ENCODE data around the gene GP1BA. TPM values are rescaled to one million over a fixed set of nuclear protein-coding genes. Genes with fewer than 3 reads are reported as not detected.

Gene GP1BA
- total and polyA plus RNA-seq, 10 of the 15 experiments (the other 5 are each of a cell fraction or from before 2014, with no cell fraction given), result 0.04 to 0.67 (median 0.28) TPM; not detected in 1

- TF ChIP-seq KAT2A (conservative IDR thresholded peaks at IDR 0.05; ENCODE audit: control insufficient read depth, low read depth, low read length), result no peak
- no peak for TF ChIP-seq IKZF2 (IDR thresholded peaks at IDR 0.05)
- TF ChIP-seq ZNF217 (IDR thresholded peaks at IDR 0.05), result no peak
- TF ChIP-seq ELK1 (IDR thresholded peaks at IDR 0.05; ENCODE audit: low read depth, low read length), result 0 out of 2 replicates have a peak, but pooled peaks have one; percentile 58
- peak; percentile 42; the same call in 1 of the 2 replicates for TF ChIP-seq HDGF (IDR thresholded peaks at IDR 0.05)
- no peak for TF ChIP-seq TAF1 (IDR thresholded peaks at IDR 0.05; ENCODE audit: borderline replicate concordance, low read depth, low read length)
- no peak; the same call in 1 of the 2 replicates for TF ChIP-seq POLR2A (IDR thresholded peaks at IDR 0.05; ENCODE audit: low read depth, low read length)
Measured at GRCh38 chr17:4980644-4981216, 48.7 kb downstream of the GP1BA start (continued).

GRCh38 chr17:4982305-4982704, 50.2 kb downstream of the GP1BA start:
- TF ChIP-seq REST (IDR thresholded peaks at IDR 0.05; ENCODE audit: low read depth, low read length) (no peak), EZH2 (IDR thresholded peaks at IDR 0.05; ENCODE audit: borderline replicate concordance, control insufficient read depth, low read depth, low read length) (no peak), CUX1 (IDR thresholded peaks at IDR 0.05; ENCODE audit: insufficient replicate concordance, low read depth, low read length) (no peak), ESRRA (IDR thresholded peaks at IDR 0.05; ENCODE audit: low read length) (no peak), DPF2 (IDR thresholded peaks at IDR 0.05) (no peak)
- FAIRE-seq, result no peak
- no peak overlapping the region for H3K4me2 ChIP-seq (ENCODE audit: control insufficient read depth, insufficient read depth)
- WGBS (ENCODE audit: insufficient coverage, insufficient replicate concordance, low lambda C conversion rate, missing lambda C conversion rate), result 81% methylated on average over 5 of the region's 5 CpGs
- intact Hi-C loops (cut with micrococcal nuclease; ENCODE audit: unreplicated experiment), result no loop called here
- ChIA-PET RAD21 (ENCODE audit: unreplicated experiment) (no interaction called here), SMC1A (ENCODE audit: uncharacterized antibody, unreplicated experiment) (no interaction called here), POLR2A (no interaction called here), CTCF (interaction anchor here (0.9 to 1.5 kb wide), 3 partner anchors 12 to 81 kb away, joined by 4 to 6 read pairs (median 4); no protein-coding TSS in a partner anchor)
- in situ Hi-C loops (cut with MboI), result loop anchor here (5.0 kb wide), 1 partner anchor 85 kb away; no protein-coding TSS in a partner anchor
- peaks cover 11% of the 10 kb centered on the region for H3K79me2 ChIP-seq (ENCODE audit: control insufficient read depth, insufficient read depth, low read length)
- no peaks in the 10 kb centered on the region for H4K20me1 ChIP-seq (ENCODE audit: control insufficient read depth, insufficient read depth)
- no peaks in the 10 kb centered on the region for H3K9me3 ChIP-seq (replicated peaks; ENCODE audit: control insufficient read depth, insufficient read depth, low read length)
- H3K27ac ChIP-seq (ENCODE audit: control insufficient read depth, insufficient read depth), result no peak overlapping the region
- no TSS peak for BruUV-seq (replicated peaks)
- no peaks in the 10 kb centered on the region for H3K27me3 ChIP-seq (replicated peaks in 1 of 2; ENCODE audit: control insufficient read depth in 2 of 2, insufficient read depth in 2 of 2, low read length in 1 of 2)
- H3K4me1 ChIP-seq (ENCODE audit: control insufficient read depth, insufficient read depth, low read length), result peaks cover 17% of the 10 kb centered on the region
- no peak overlapping the region for H3K9ac ChIP-seq (ENCODE audit: control insufficient read depth, insufficient read depth, low read length)
- no peak for DNase-seq (ENCODE audit: low read depth, low spot score)
- H3K4me3 ChIP-seq, result no peak overlapping the region
- no peak for ATAC-seq
- no peak overlapping the region for H2AFZ ChIP-seq (ENCODE audit: control insufficient read depth, low read depth, low read length)
- H3K36me3 ChIP-seq (ENCODE audit: control insufficient read depth in 2 of 2, insufficient read depth in 2 of 2, low read length in 1 of 2), result peaks cover 12 to 16% of the 10 kb centered on the region in 2 experiments; a peak in 3 of 4 replicates
